Measurements from ENCODE around the gene CCDC78. TPM values are rescaled to one million over a fixed set of nuclear protein-coding genes. Genes with fewer than 3 reads are reported as not detected.

The CCDC78 gene
- total RNA-seq, 1 experiment from 2014 or later: 3.5 TPM

DNA sequence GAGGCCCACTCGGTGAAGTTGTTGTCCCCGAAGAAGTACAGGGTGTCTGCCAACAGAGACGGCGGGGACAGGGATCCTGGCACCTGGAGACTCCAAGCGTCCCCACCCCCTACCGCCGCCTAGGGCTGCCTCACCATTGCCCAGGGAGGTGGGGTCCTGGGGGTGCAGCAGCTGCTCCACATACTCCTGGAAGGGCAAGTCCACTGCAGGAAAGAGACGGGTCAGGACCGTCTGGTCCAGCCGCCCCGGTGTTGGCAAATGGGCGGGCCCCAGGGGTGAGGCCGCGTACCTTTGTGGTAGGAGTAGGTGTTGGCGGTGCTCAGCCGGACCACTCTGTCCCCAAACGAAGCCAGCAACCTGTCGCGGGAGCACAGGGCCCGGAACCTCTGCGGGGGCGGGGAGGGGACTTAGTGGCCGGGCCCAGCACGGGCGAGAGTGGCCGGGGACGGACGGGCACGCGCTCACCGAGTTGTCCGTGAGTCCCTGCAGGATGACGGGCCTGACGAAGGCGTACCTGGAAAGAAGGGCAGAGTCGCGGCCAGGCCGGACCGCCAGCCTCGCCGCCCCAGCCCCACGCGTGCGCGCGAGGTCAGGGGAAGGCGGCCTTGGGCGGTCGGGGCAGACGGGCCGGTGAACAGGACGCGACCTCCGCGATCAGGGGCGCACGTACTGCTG, 42.7 kb downstream of the CCDC78 start:
- DNase-seq: no peak
- peaks cover 60% of the 10 kb centered on the region for H3K36me3 Mint-ChIP-seq (ENCODE audit: insufficient read depth, unreplicated experiment)
- H3K27ac Mint-ChIP-seq (ENCODE audit: unreplicated experiment): peak overlapping the region; percentile 84
- Histone ChIP-seq H3K27me3 (replicated peaks; ENCODE audit: control insufficient read depth, insufficient read depth, low read length) (no peaks in the 10 kb centered on the region), H3K4me3 (ENCODE audit: low read depth, low read length) (peak overlapping the region; percentile 86), H3K36me3 (ENCODE audit: control insufficient read depth, insufficient read depth, low read length) (0 out of 2 replicates have a peak, but pooled peaks cover 4% of the 10 kb centered on the region), H3K4me1 (peaks cover 37% of the 10 kb centered on the region), H3K9me3 (no peaks in the 10 kb centered on the region)
- no peaks in the 10 kb centered on the region for H3K9me3 Mint-ChIP-seq (ENCODE audit: unreplicated experiment)
- no TSS peak for BruUV-seq (replicated peaks)
- H3K4me1 Mint-ChIP-seq (ENCODE audit: low read depth, unreplicated experiment): no peaks in the 10 kb centered on the region
- H3K27me3 Mint-ChIP-seq (ENCODE audit: insufficient read depth, unreplicated experiment): no peaks in the 10 kb centered on the region
- intact Hi-C loops (cut with micrococcal nuclease; ENCODE audit: unreplicated experiment): no loop called here
- POLR2A ChIA-PET: no interaction called here
- TF ChIP-seq, protein P1, sequence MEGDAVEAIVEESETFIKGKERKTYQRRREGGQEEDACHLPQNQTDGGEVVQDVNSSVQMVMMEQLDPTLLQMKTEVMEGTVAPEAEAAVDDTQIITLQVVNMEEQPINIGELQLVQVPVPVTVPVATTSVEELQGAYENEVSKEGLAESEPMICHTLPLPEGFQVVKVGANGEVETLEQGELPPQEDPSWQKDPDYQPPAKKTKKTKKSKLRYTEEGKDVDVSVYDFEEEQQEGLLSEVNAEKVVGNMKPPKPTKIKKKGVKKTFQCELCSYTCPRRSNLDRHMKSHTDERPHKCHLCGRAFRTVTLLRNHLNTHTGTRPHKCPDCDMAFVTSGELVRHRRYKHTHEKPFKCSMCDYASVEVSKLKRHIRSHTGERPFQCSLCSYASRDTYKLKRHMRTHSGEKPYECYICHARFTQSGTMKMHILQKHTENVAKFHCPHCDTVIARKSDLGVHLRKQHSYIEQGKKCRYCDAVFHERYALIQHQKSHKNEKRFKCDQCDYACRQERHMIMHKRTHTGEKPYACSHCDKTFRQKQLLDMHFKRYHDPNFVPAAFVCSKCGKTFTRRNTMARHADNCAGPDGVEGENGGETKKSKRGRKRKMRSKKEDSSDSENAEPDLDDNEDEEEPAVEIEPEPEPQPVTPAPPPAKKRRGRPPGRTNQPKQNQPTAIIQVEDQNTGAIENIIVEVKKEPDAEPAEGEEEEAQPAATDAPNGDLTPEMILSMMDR (IDR thresholded peaks at IDR 0.05; ENCODE audit: insufficient read depth in 1 of 2, low read depth in 1 of 2, low read length in 1 of 2, severe bottlenecking in 1 of 2, unreplicated experiment in 1 of 2): no peak
- CTCF ChIA-PET: no interaction called here
- peak overlapping the region; percentile 87 for H3K4me3 Mint-ChIP-seq (ENCODE audit: unreplicated experiment)

DNA sequence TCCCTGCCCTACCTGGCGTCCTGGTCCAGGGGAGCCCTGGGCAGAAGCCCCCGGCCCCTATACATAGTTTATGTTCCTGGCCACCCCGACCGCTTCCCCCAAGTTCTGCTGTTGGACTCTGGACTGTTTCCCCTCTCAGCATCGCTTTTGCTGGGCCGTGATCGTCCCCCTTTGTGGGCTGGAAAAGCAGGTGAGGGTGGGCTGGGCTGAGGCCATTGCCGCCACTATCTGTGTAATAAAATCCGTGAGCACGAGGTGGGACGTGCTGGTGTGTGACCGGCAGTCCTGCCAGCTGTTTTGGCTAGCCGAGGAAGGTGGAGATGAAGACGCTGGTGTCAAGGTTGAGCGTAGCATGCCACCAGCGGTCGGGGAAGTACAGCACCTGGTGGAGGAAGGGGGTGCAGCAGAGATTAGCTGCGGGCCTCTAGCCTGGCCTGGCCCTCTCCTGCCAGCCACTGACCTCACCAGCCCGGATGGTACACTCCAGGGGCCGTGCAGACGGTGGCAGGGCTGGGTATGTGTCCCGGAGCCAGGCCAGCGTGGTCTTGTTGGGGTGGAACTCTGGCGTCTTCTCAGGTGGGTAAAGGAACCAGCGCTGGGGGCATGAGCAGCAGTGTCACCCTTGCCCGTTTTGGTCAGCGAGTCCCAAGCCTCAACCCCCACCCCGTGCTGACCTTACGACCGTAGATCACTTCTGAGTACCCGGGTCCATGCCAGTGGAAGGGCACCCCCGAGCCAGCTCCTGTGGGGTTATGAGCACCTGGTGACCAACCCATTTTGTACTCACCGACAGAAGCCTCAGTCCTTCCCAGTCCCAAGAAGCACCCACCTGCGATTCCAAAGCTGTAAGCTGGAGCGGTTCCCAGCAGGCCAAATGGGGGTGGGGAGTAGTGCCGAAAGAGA, 43.5 kb downstream of the CCDC78 start:
- H3K4me1 Mint-ChIP-seq (ENCODE audit: low read depth, unreplicated experiment): no peaks in the 10 kb centered on the region
- peaks cover 66% of the 10 kb centered on the region for H3K36me3 Mint-ChIP-seq (ENCODE audit: insufficient read depth, unreplicated experiment)
- TF ChIP-seq, protein P1 (IDR thresholded peaks at IDR 0.05; ENCODE audit: insufficient read depth in 1 of 2, low read depth in 1 of 2, low read length in 1 of 2, severe bottlenecking in 1 of 2, unreplicated experiment in 1 of 2): no peak
- Histone ChIP-seq H3K4me3 (ENCODE audit: low read depth, low read length) (peak overlapping the region; percentile 86; the same call in 1 of the 2 replicates), H3K9me3 (no peaks in the 10 kb centered on the region), H3K4me1 (peaks cover 37% of the 10 kb centered on the region), H3K27me3 (replicated peaks; ENCODE audit: control insufficient read depth, insufficient read depth, low read length) (no peaks in the 10 kb centered on the region), H3K36me3 (ENCODE audit: control insufficient read depth, insufficient read depth, low read length) (0 out of 2 replicates have a peak, but pooled peaks cover 4% of the 10 kb centered on the region)
- no peaks in the 10 kb centered on the region for H3K9me3 Mint-ChIP-seq (ENCODE audit: unreplicated experiment)
- peak overlapping the region; percentile 84 for H3K27ac Mint-ChIP-seq (ENCODE audit: unreplicated experiment)
- no peak for DNase-seq
- ChIA-PET CTCF (no interaction called here), POLR2A (no interaction called here)
- H3K4me3 Mint-ChIP-seq (ENCODE audit: unreplicated experiment): peak overlapping the region; percentile 87
- H3K27me3 Mint-ChIP-seq (ENCODE audit: insufficient read depth, unreplicated experiment): no peaks in the 10 kb centered on the region
- TSS peak; percentile 56 for BruUV-seq (replicated peaks)
- intact Hi-C loops (cut with micrococcal nuclease; ENCODE audit: unreplicated experiment): no loop called here

DNA sequence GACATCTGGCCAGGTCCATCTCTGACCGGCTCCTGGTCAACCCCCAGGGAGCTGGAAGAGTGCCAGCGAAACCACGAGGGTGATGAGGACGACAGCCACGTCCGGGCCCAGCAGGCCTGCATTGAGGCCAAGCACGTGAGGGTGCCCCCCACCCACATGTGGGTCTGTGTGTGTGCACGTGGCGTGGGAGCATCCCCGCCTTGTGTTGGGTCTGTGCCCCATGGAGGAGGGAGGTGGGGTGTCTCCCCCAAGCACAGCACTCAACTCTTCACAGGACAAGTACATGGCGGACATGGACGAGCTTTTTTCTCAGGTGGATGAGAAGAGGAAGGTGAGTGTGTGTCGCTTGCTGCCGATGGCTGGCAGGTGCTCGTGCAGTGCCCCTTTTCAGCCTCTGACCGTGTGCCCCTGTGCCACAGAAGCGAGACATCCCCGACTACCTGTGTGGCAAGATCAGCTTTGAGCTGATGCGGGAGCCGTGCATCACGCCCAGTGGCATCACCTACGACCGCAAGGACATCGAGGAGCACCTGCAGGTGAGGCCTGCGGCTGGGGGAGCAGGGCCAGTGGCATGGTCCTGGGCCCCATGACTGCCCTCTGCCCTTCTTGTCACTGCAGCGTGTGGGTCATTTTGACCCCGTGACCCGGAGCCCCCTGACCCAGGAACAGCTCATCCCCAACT, 44.4 kb downstream of the CCDC78 start:
- CTCF ChIA-PET: no interaction called here
- Mint-ChIP-seq H3K4me3 (ENCODE audit: unreplicated experiment) (peak overlapping the region; percentile 79), H3K27ac (ENCODE audit: unreplicated experiment) (peak overlapping the region; percentile 16), H3K4me1 (ENCODE audit: low read depth, unreplicated experiment) (no peaks in the 10 kb centered on the region), H3K36me3 (ENCODE audit: insufficient read depth, unreplicated experiment) (peaks cover 66% of the 10 kb centered on the region), H3K27me3 (ENCODE audit: insufficient read depth, unreplicated experiment) (no peaks in the 10 kb centered on the region), H3K9me3 (ENCODE audit: unreplicated experiment) (no peaks in the 10 kb centered on the region)
- TSS peak; percentile 70 for BruUV-seq (replicated peaks)
- TF ChIP-seq, protein P1 (IDR thresholded peaks at IDR 0.05; ENCODE audit: insufficient read depth in 1 of 2, low read depth in 1 of 2, low read length in 1 of 2, severe bottlenecking in 1 of 2, unreplicated experiment in 1 of 2): no peak
- Histone ChIP-seq H3K36me3 (ENCODE audit: control insufficient read depth, insufficient read depth, low read length) (0 out of 2 replicates have a peak, but pooled peaks cover 4% of the 10 kb centered on the region), H3K4me1 (peaks cover 37% of the 10 kb centered on the region), H3K27me3 (replicated peaks; ENCODE audit: control insufficient read depth, insufficient read depth, low read length) (no peaks in the 10 kb centered on the region), H3K4me3 (ENCODE audit: low read depth, low read length) (no peak overlapping the region; the same call in 1 of the 2 replicates), H3K9me3 (no peaks in the 10 kb centered on the region)
- no peak for DNase-seq
- intact Hi-C loops (cut with micrococcal nuclease; ENCODE audit: unreplicated experiment): no loop called here
- POLR2A ChIA-PET: interaction anchor here (0.5 kb wide), 1 partner anchor 28 kb away, joined by 7 read pairs; no protein-coding TSS in a partner anchor

Data from Caco-2 (cell line).